DMS53 treated with DMSO at 0.1 percent for 48 hours (cell line): Measurements from ENCODE around the gene KCNH3.
"Not testable (repeated sequence)": the region's sequence is repeated elsewhere in the genome, so short reads cannot be mapped to it uniquely, and the experiment has no call there.

Experiments
- DNase-seq: peaks from one replicate; lab custom pipeline; 2025; ENCODE audit not compliant: unreplicated experiment; lab: John Stamatoyannopoulos, UW

KCNH3 gene

GRCh38 chr12:49524660-49525324 lies 14.0 kb upstream of the KCNH3 start:
- DNase-seq = no peak

GRCh38 chr12:49525942-49526341 lies 12.9 kb upstream of the KCNH3 start:
- no peak for DNase-seq

GRCh38 chr12:49527361-49528130 lies 11.3 kb upstream of the KCNH3 start:
- DNase-seq = no peak

- no peak for DNase-seq
These were observed 9.4 kb upstream of the KCNH3 start for GRCh38 chr12:49529414-49529813.

GRCh38 chr12:49531745-49532144 lies 7.1 kb upstream of the KCNH3 start:
- no peak for DNase-seq

- DNase-seq = no peak
These were observed 5.5 kb upstream of the KCNH3 start for GRCh38 chr12:49533331-49533730.

- not testable (repeated sequence) for DNase-seq
These were observed 4.7 kb upstream of the KCNH3 start for GRCh38 chr12:49534122-49534521.

- DNase-seq = no peak
These were observed 4.0 kb upstream of the KCNH3 start for GRCh38 chr12:49534731-49535278.

GRCh38 chr12:49535921-49536525 lies 2.8 kb upstream of the KCNH3 start:
- DNase-seq = no peak

GRCh38 chr12:49536526-49537071 lies 2.2 kb upstream of the KCNH3 start:
- no peak for DNase-seq

GRCh38 chr12:49537231-49537751 lies 1.5 kb upstream of the KCNH3 start:
- DNase-seq = no peak

- no peak for DNase-seq
These were observed 899 bp upstream of the KCNH3 start for GRCh38 chr12:49537752-49538509.

GRCh38 chr12:49539406-49540228 lies 787 bp downstream of the KCNH3 start:
- DNase-seq = no peak

- DNase-seq = peak; percentile 23
These were observed 1.7 kb downstream of the KCNH3 start for GRCh38 chr12:49540229-49541139.

- DNase-seq = no peak
These were observed 2.5 kb downstream of the KCNH3 start for GRCh38 chr12:49541140-49541861.

GRCh38 chr12:49541911-49542505 lies 3.2 kb downstream of the KCNH3 start:
- no peak for DNase-seq

GRCh38 chr12:49542592-49543160 lies 3.8 kb downstream of the KCNH3 start:
- no peak for DNase-seq
